Naive thymus-derived CD8-positive, alpha-beta T cell (primary cell): ENCODE results near the gene NTN1. TPM values are rescaled to one million over a fixed set of nuclear protein-coding genes. Genes with fewer than 3 reads are reported as not detected.

ENCODE experiments used
- ATAC-seq, 2 donors: fragments of 150-1000 bp; cut with Tn5 transposase in 1 of 2; sonication (Bioruptor Pico), chemical (Tn5 transposase) in 1 of 2; 1 replicate in 1 of 2; 2 replicates in 1 of 2; pipeline ENCODE4 v1.10.0; 2021; ENCODE audit warnings: mild to moderate bottlenecking in 2 of 2, moderate library complexity in 2 of 2
- POLR2A ChIA-PET: fragments of 350-600 bp; sonication (Branson Sonifier 250); formaldehyde crosslinking; loops from one replicate; lab custom pipeline; 2021; ENCODE audit warnings: antibody characterized with exemption; lab: Charles Lee
- DNase-seq, 10 donors: peaks; one replicate each; pipeline versions ENCODE4 v3.0.0 to v3.0.0-alpha.2; 2020 to 2022
- H3K27ac Mint-ChIP-seq, 10 donors: one replicate each; pipeline ENCODE4 v1.8.0; 2020 to 2022; ENCODE audit warnings: mild to moderate bottlenecking in 10 of 10, mixed read lengths in 10 of 10, moderate library complexity in 4 of 10, inconsistent platforms in 1 of 10
- H3K27me3 Mint-ChIP-seq, 5 donors: one replicate each; pipeline ENCODE4 v1.8.0; 2021 to 2022; ENCODE audit warnings: mixed read lengths in 5 of 5
- H3K36me3 Mint-ChIP-seq, 3 donors: one replicate each; pipeline ENCODE4 v1.8.0; 2020 to 2022; ENCODE audit warnings: mixed read lengths in 3 of 3, mild to moderate bottlenecking in 2 of 3, inconsistent platforms in 1 of 3
- H3K4me1 Mint-ChIP-seq, 4 donors: one replicate each; pipeline ENCODE4 v1.8.0; 2021 to 2022; ENCODE audit warnings: mixed read lengths in 4 of 4
- H3K4me3 Mint-ChIP-seq, 10 donors: one replicate each; pipeline ENCODE4 v1.8.0; 2020 to 2022; ENCODE audit warnings: mild to moderate bottlenecking in 10 of 10, mixed read lengths in 10 of 10, moderate library complexity in 6 of 10, inconsistent platforms in 1 of 10
- H3K9me3 Mint-ChIP-seq, 9 donors: one replicate each; pipeline ENCODE4 v1.8.0; 2020 to 2022; ENCODE audit warnings: mixed read lengths in 9 of 9, mild to moderate bottlenecking in 3 of 9, inconsistent platforms in 1 of 9, moderate library complexity in 1 of 9
- polyA plus RNA-seq, 3 donors: library from polyadenylated mRNA; unstranded; fragments of 300-500 nt; fragmentation: Illumina TruSeq; gene quantifications; one replicate each; pipeline ENCODE4 v1.2.3, GENCODE V29; 2021
- total RNA-seq, 8 experiments: library from RNA in 2 of 8; stranded (reverse) in 2 of 8; gene quantifications; one replicate each; pipeline ENCODE4 v1.2.3 and lab custom pipeline; 2021 to 2026

Gene NTN1
- total and polyA plus RNA-seq, 5 experiments from 2014 or later = 0.05 TPM; not detected in 4

DNA sequence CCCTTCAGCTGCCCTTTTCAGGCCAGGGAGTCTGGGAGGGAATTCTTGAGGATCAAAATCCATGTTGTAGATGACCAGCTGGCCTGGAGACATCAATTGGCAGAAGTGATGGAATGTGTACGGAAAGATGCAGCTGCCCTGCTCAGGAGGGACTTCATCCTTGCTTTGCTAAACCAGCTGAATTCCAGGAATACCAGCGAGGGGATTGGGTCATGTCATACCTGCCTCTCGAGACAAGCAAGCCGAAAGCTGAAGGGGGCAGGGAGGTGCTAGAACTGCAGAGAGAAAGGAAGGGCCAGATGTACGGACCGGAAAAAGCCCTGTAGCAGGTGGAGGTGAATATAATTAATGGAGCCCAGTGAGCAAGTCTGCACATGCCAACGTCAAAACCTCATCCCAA is 25.6 kb upstream of the NTN1 start:
- DNase-seq = no peak
- ATAC-seq = no peak
- H3K27me3 Mint-ChIP-seq = peaks cover 0 to 14% (median 8%) of the 10 kb centered on the region in 5 donors
- H3K4me1 Mint-ChIP-seq = peaks cover 3 to 11% (median 7%) of the 10 kb centered on the region in 4 donors
- no peaks in the 10 kb centered on the region for H3K36me3 Mint-ChIP-seq
- H3K4me3 Mint-ChIP-seq = no peak overlapping the region
- H3K9me3 Mint-ChIP-seq = peaks cover 0 to 2% (median 0%) of the 10 kb centered on the region in 9 donors
- POLR2A ChIA-PET = interaction anchor here (0.5 to 0.6 kb wide), 2 partner anchors 30 to 610 kb away, joined by 5 to 8 read pairs; partner anchors contain the start of gene PIK3R5
- peak overlapping the region in 2 of 10 donors; percentile 5 to 15 for H3K27ac Mint-ChIP-seq

DNA sequence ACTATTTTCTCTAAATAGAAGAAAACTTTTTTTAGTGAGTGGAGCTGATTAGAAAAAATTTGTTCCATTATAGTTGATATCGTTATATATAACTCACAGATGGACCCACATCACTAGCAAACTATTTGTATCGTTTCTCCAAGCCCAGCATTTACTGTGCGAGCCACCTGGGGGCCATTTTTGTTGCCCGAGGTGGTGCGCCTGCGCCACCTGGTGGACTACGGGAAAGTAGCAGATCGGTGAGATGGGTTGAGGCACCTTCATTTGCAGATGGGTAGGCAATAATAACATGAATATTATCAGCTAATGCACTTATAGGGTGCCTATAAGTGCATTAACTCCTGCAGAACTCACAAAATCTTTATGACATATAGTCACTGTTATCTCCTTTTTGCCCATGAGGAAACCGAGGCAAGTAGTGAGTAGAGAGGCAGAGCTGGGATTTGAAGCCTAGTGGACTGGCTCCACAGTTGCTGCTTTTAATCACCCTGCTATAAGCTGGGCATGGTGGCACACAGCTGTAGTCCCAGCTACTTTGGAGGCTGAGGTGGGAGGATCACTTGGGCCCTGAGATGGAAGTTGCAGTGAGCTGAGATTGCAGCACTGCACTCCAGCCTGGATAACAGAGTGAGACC is 23.2 kb upstream of the NTN1 start:
- POLR2A ChIA-PET = interaction anchor here (0.8 to 1.0 kb wide), 2 partner anchors 32 to 588 kb away, joined by 3 to 5 read pairs; partner anchors contain the start of gene PIK3R5
- H3K4me1 Mint-ChIP-seq = peaks cover 7 to 15% (median 8%) of the 10 kb centered on the region in 4 donors
- H3K4me3 Mint-ChIP-seq = no peak overlapping the region
- H3K36me3 Mint-ChIP-seq = no peaks in the 10 kb centered on the region
- DNase-seq (peak; percentile 62 to 85 (median 78)), ATAC-seq (peak; percentile 78 to 81)
- peak overlapping the region in 1 of 10 donors; percentile 8 for H3K27ac Mint-ChIP-seq
- H3K9me3 Mint-ChIP-seq = peaks cover 0 to 3% (median 0%) of the 10 kb centered on the region in 9 donors
- H3K27me3 Mint-ChIP-seq = peaks cover 13 to 32% (median 24%) of the 10 kb centered on the region in 5 donors

DNA sequence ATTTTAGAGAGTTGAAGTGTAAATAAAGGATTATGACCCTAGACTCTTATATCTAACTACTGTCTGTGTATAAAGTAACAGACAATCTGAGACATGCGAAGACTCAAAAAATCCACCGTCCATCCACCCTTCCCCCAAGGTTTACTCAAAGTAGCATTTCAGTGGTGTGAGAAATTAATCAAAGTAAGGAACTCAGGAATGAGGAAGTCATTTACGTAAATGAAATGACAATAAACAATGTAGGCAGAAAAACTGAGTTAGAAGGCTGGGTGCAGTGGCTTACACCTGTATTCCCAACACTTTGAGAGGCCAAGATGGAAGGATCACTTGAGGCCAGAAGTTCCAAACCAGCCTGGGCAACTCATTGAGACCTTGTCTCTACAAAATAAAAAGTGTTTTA is 19.8 kb upstream of the NTN1 start:
- no peak for ATAC-seq
- Mint-ChIP-seq H3K9me3 (peaks cover 0 to 16% (median 4%) of the 10 kb centered on the region in 9 donors), H3K4me3 (peak overlapping the region in 8 of 10 donors; percentile 7 to 77 (median 32)), H3K27ac (no peak overlapping the region), H3K36me3 (peaks cover 0 to 8% (median 5%) of the 10 kb centered on the region in 3 donors), H3K4me1 (peaks cover 4 to 28% (median 20%) of the 10 kb centered on the region in 4 donors), H3K27me3 (peaks cover 27 to 59% (median 39%) of the 10 kb centered on the region in 5 donors)
- POLR2A ChIA-PET = no interaction called here
- DNase-seq = no peak

DNA sequence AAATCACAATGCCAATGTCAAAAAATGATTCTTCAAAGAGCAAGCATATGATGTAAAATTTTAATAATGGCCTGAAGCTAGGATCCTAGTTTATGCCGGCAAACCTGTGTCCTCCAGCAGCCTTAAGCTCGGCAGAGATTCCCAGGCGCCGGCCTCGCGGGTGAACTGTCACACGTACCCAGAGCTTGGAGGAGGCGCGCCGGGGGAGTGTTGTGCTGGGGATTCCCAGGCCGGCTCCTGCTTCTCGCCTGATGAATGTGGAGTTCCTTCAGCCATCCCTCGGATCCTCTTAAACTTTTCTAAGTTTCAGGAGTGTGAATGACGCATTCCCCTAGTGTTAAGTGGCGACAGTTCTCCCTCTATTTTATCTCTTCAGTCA is 19.1 kb upstream of the NTN1 start:
- H3K27me3 Mint-ChIP-seq = peaks cover 32 to 65% (median 42%) of the 10 kb centered on the region in 5 donors
- ATAC-seq = no peak
- H3K27ac Mint-ChIP-seq = no peak overlapping the region
- peaks cover 4 to 28% (median 20%) of the 10 kb centered on the region in 4 donors for H3K4me1 Mint-ChIP-seq
- DNase-seq = no peak
- H3K9me3 Mint-ChIP-seq = peaks cover 0 to 20% (median 4%) of the 10 kb centered on the region in 9 donors
- peaks cover 0 to 8% (median 5%) of the 10 kb centered on the region in 3 donors for H3K36me3 Mint-ChIP-seq
- peak overlapping the region; percentile 40 to 73 (median 66) for H3K4me3 Mint-ChIP-seq
- POLR2A ChIA-PET = no interaction called here

DNA sequence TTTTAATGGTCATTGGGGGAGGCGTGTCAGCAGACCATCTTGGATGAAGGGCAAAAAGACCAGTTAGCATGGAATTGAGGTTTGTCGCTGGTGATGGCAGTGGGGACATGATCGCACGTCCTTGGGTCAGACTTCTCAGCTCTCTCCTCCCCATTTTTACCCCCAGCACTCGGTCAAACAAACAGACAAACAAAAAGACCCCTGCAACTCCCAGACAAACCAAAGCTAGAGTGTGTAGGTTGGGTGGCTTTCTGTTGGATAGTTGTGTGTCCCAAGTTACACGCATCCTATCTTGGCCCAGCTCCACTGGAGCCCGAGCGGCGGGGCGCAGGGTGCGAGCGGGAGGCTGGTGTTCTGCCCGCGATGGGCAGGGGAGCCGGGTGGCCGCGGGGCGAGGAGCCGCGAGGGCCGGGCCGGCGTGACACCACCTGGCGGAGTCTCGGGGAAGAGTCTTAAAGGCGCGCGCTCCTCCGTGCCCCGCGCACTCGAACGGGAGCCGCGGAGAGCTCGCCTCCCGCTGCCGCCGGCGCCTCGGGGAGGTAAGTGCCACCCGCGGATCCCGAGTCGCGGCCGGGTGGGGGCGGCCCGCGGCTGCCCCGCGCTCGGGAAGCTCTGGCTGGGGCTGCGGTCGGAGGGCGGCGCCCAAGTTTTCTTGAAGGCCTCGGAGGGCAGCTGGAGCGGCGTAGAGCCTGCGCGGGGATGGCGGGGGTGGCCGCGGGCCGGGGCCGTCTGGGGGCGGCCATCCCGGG is 18.5 kb upstream of the NTN1 start:
- H3K27me3 Mint-ChIP-seq = peaks cover 34 to 70% (median 47%) of the 10 kb centered on the region in 5 donors
- peaks cover 4 to 28% (median 20%) of the 10 kb centered on the region in 4 donors for H3K4me1 Mint-ChIP-seq
- peaks cover 0 to 8% (median 5%) of the 10 kb centered on the region in 3 donors for H3K36me3 Mint-ChIP-seq
- peaks cover 0 to 21% (median 4%) of the 10 kb centered on the region in 9 donors for H3K9me3 Mint-ChIP-seq
- POLR2A ChIA-PET = no interaction called here
- peak overlapping the region in 2 of 10 donors; percentile 18 to 27 for H3K27ac Mint-ChIP-seq
- peak overlapping the region; percentile 40 to 73 (median 66) for H3K4me3 Mint-ChIP-seq
- ATAC-seq = peak; percentile 69 to 80
- peak in 2 of 10 donors; percentile 22 to 31 for DNase-seq

DNA sequence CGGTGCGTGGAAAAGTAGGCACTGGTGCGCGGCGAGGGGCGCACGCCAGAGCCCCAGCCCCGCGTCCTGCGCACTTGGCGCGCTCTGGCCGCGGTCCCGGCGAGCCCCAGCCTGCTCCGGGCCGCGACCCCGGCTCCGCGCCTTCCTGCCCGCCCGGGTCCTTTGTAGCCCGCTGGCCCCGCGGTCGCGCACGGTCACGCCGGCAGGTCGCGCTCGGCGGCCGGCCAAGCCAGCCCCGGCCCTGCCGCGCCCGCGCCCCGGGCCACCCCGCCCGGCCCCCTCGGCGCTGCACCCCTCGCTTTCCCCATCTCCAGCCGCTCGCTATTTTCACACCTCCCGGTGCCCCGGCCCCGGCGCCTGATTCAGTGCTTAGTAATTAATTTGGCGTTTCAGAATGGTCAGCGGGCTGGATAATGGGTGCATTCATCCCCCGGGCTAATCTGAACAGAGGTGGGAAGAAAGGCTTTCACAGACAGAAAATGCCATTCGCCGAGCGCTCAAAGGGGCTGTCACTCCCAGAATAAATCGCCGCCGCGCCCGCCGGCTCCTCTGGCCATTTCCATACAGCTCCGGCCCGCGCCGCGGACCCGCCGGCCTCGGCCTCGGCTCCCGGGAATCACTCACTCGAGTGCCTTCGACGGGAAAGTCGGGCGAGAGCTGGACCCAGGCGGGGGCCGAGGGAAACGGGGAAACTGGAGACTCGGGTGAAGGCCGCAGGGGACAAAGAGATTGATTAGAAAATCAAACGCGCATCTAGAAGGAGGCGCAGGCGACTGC is 17.8 kb upstream of the NTN1 start:
- POLR2A ChIA-PET = no interaction called here
- H3K27ac Mint-ChIP-seq = no peak overlapping the region
- H3K4me3 Mint-ChIP-seq = peak overlapping the region in 9 of 10 donors; percentile 36 to 75 (median 64)
- peaks cover 4 to 25% (median 17%) of the 10 kb centered on the region in 4 donors for H3K4me1 Mint-ChIP-seq
- peaks cover 34 to 78% (median 49%) of the 10 kb centered on the region in 5 donors for H3K27me3 Mint-ChIP-seq
- H3K36me3 Mint-ChIP-seq = peaks cover 0 to 8% (median 5%) of the 10 kb centered on the region in 3 donors
- H3K9me3 Mint-ChIP-seq = peaks cover 0 to 21% (median 4%) of the 10 kb centered on the region in 9 donors
- ATAC-seq (peak in 1 of 2 donors; percentile 5), DNase-seq (no peak)

DNA sequence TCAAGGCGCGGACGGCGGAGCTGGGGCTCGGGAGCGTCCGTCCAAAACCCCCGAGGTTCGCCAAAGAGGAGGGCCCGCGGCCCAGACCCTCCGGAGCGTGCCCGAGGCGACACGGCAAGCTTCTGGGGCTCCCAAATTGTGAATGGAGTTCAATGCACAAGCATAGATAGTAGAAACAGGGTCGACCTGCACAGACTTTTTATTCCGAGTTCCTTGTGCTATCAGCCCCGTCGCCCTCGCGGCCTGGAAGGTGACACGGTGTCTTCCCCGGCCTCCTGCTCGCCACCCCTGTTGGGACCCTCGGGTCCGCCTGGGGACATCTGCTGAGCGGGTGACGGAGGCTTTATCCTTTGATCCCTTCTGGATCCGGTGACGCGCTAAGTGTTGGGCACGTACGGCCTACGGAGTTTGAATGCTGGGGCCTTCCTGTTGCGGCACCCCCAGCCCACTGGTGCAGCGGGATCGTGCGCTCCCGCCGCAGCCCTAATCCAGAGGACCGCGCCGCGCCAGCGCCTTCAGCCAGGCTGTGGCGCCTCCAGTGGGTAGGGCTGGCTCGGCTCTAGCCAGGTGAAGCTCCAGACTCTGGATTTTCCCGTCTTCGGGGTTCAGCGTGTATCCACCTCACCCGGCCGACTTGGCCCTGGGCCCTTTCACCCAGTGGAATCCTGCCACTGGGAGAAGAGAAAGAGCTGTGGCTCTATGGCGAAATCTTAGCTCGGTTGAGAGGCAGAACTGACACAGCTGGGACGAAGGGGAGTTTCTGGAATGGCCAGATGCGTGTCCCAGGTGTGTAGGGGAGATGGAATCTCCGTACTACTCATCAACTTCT is 17.0 kb upstream of the NTN1 start:
- Mint-ChIP-seq H3K4me3 (peak overlapping the region in 9 of 10 donors; percentile 28 to 72 (median 59)), H3K9me3 (peaks cover 0 to 21% (median 4%) of the 10 kb centered on the region in 9 donors), H3K4me1 (peaks cover 4 to 25% (median 17%) of the 10 kb centered on the region in 4 donors), H3K27me3 (peaks cover 37 to 86% (median 56%) of the 10 kb centered on the region in 5 donors), H3K36me3 (peaks cover 0 to 8% (median 8%) of the 10 kb centered on the region in 3 donors), H3K27ac (peak overlapping the region in 1 of 10 donors; percentile 56)
- DNase-seq (peak in 1 of 10 donors; percentile 19), ATAC-seq (peak; percentile 20 to 39)
- POLR2A ChIA-PET = no interaction called here

DNA sequence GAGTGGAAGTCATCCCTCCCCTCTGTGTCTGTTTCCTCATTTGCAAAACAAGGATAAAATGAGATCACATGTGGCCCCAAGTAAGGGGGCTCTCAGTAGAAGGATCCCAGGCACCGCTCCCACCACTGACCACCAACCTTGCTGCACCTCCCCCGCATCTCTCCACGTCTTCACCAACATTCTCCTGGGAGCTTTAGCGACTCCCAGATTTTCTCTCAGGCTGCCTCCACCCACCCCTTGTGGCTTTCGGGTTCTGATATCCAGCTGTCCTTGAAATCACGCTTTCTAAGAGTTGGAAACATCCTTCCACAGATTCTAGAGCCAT is 16.4 kb upstream of the NTN1 start:
- peak overlapping the region in 8 of 10 donors; percentile 50 to 84 (median 65) for H3K4me3 Mint-ChIP-seq
- H3K36me3 Mint-ChIP-seq = peaks cover 0 to 10% (median 8%) of the 10 kb centered on the region in 3 donors
- H3K9me3 Mint-ChIP-seq = peaks cover 0 to 21% (median 4%) of the 10 kb centered on the region in 9 donors
- ATAC-seq (no peak), DNase-seq (no peak)
- H3K4me1 Mint-ChIP-seq = peaks cover 4 to 25% (median 17%) of the 10 kb centered on the region in 4 donors
- H3K27ac Mint-ChIP-seq = no peak overlapping the region
- H3K27me3 Mint-ChIP-seq = peaks cover 38 to 91% (median 62%) of the 10 kb centered on the region in 5 donors
- POLR2A ChIA-PET = no interaction called here

DNA sequence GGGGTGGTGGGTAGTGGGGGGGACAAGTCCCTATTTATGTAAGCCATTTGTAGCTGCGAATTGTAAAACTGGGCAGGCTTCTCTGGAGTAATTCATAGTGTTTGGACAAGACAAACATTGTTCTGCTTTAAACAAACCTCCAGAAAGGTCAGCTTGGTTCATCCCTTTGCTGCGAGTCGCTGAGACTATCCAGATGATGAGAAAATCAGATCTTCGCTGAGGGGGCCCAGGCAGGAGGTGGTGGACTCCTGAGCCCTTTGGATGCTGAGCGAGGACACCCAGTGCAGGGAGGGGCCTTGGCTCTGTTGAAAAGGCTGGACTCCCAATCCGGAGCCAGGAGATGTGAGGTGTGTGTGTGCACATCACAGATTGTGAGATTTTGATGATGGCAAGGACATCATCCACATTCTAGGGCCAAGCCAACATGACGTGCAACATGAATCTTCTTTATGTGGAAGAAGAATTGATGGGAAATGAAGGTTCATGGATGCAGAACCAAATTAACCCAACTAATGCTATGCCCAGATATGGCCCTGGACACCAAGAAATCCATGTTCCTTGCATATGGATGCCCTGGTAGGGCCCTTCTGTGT is 15.0 kb upstream of the NTN1 start:
- no peak for ATAC-seq
- peaks cover 0 to 10% (median 8%) of the 10 kb centered on the region in 3 donors for H3K36me3 Mint-ChIP-seq
- peaks cover 0 to 21% (median 4%) of the 10 kb centered on the region in 9 donors for H3K9me3 Mint-ChIP-seq
- peaks cover 4 to 25% (median 17%) of the 10 kb centered on the region in 4 donors for H3K4me1 Mint-ChIP-seq
- no peak for DNase-seq
- peak overlapping the region in 1 of 10 donors; percentile 18 for H3K4me3 Mint-ChIP-seq
- H3K27ac Mint-ChIP-seq = no peak overlapping the region
- H3K27me3 Mint-ChIP-seq = peaks cover 35 to 91% (median 69%) of the 10 kb centered on the region in 5 donors
- POLR2A ChIA-PET = no interaction called here

DNA sequence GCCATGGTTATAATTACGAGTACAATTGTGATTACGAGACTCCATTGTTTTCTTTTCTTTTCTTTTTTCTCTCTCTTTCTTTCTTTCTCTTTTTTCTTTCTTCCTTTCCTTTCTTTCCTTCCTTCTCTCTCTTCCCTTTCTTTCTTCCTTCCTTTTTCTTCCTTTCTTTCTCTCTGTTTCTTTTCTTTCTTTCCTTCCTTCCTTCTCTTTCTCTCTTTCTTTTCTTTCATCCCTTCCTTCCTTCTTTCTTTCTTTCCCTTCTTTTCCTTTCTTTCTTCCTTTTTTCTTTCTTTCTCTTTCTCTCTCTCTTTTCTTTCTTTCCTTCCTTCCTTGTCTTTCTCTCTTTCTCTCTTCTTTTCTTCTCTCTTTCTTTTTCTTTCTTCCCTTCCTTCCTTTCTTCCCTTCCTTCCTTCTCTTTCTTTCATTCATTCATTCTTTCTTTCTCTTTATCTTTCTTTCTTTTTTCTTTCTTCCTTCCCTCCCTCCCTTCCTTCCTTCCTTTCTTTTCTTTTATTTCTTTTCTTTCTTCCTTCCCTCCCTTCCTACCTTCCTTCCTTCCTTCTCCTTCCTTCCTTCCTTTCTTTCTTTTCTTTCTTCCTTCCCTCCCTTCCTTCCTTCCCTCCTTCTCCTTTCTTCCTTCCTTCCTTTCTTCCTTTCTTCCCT is 14.1 kb upstream of the NTN1 start:
- POLR2A ChIA-PET = no interaction called here
- Mint-ChIP-seq H3K9me3 (peaks cover 0 to 21% (median 4%) of the 10 kb centered on the region in 9 donors), H3K27me3 (peaks cover 33 to 85% (median 62%) of the 10 kb centered on the region in 5 donors), H3K4me1 (peaks cover 2 to 24% (median 14%) of the 10 kb centered on the region in 4 donors), H3K27ac (peak overlapping the region in 2 of 10 donors; percentile 33 to 42), H3K4me3 (no peak overlapping the region), H3K36me3 (peaks cover 0 to 10% (median 8%) of the 10 kb centered on the region in 3 donors)
- no peak for ATAC-seq
- no peak for DNase-seq
